Activated CD4-positive, alpha-beta T cell treated with anti-CD3 and anti-CD28 coated beads, Interleukin-2, amount 10 ng/mL, durations not matched to agents 24 days and 14 days (primary cell): ENCODE measurements around the gene CTTNBP2NL. TPM values are rescaled to one million over a fixed set of nuclear protein-coding genes. Genes with fewer than 3 reads are reported as not detected.
A peak's percentile ranks its signal among the peaks of the same experiment; 100 is the strongest.

ENCODE experiments used
- DNase-seq: peaks from one replicate; pipeline ENCODE4 v3.0.0; 2022
- H3K27ac Mint-ChIP-seq: one replicate; pipeline ENCODE4 v1.8.0; 2022; ENCODE audit warnings: mild to moderate bottlenecking, mixed read lengths
- H3K27me3 Mint-ChIP-seq: one replicate; pipeline ENCODE4 v1.8.0; 2022; ENCODE audit warnings: mixed read lengths
- H3K36me3 Mint-ChIP-seq: one replicate; pipeline ENCODE4 v1.8.0; 2022; ENCODE audit warnings: low read depth, mild to moderate bottlenecking, mixed read lengths
- H3K4me1 Mint-ChIP-seq: one replicate; pipeline ENCODE4 v1.8.0; 2021; ENCODE audit warnings: mixed read lengths
- H3K4me3 Mint-ChIP-seq: one replicate; pipeline ENCODE4 v1.8.0; 2022; ENCODE audit warnings: mild to moderate bottlenecking, moderate library complexity, mixed read lengths
- H3K9me3 Mint-ChIP-seq: one replicate; pipeline ENCODE4 v1.8.0; 2021; ENCODE audit warnings: mixed read lengths
- intact Hi-C: fragments of 100-400 bp; cut with micrococcal nuclease; formaldehyde crosslinking; loops from one replicate; pipeline ENCODE4 v1.15.1; 2023
- total RNA-seq: library from RNA; stranded (reverse); gene quantifications from 2 replicates; pipeline ENCODE4 v1.2.3, GENCODE V29; 2022

CTTNBP2NL gene, protein sequence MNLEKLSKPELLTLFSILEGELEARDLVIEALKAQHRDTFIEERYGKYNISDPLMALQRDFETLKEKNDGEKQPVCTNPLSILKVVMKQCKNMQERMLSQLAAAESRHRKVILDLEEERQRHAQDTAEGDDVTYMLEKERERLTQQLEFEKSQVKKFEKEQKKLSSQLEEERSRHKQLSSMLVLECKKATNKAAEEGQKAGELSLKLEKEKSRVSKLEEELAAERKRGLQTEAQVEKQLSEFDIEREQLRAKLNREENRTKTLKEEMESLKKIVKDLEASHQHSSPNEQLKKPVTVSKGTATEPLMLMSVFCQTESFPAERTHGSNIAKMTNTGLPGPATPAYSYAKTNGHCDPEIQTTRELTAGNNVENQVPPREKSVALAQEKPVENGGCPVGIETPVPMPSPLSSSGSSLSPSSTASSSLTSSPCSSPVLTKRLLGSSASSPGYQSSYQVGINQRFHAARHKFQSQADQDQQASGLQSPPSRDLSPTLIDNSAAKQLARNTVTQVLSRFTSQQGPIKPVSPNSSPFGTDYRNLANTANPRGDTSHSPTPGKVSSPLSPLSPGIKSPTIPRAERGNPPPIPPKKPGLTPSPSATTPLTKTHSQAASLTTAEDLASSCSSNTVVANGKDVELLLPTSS
- total RNA-seq = 3.9 and 4.1 TPM in 2 replicates

DNA sequence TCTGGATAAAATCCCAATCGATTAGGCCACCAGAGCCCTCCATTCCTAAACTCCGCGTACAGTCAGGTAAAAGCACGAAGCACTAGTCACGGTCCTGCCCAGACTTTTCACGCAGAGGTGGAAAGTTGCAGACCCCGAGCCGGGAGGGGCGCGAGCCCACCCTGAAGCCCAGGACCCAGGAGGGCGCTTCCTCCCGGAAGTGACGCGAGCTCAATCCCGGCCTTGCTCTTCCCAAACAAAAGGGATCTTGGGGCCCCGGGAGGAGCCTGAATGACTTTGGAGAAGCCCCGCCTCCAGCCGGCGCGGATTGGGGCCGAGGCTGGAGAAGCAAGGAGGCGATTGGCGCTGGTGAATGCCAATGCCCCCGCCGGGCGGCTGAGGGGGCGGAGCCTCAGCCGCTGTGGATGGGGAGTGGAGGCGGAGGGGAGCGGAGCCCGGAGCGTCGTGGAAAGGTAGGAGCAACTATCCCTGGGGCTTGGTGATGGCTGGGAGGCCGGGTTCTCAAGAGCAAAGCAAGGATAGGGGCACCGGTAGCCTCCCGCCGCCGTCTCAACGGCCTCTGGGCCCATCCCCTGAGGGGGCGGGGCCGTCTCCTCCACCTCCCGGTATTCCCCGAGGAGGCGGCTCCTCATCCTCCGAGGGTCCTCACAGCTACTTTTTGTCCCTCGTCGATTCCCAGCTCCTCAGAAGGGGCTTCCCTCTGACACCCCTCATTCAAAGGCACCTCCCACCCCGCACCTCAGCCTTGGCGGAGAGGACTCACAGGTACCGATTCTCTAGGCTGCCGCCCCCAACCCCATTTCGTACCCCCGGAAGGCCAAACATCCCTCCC lies at the start of gene CTTNBP2NL:
TSS of gene CTTNBP2NL (plus strand) at position 394 of the 832 bp plus-strand sequence. CDS start 19,952 bp downstream, outside the sequence.
- peaks cover 31% of the 10 kb centered on the region for H3K4me1 Mint-ChIP-seq
- DNase-seq = peak; percentile 95
- intact Hi-C loops = loop anchor here (1.0 to 10.0 kb wide), 5 partner anchors 70 to 679 kb away; partner anchors contain the start of genes CAPZA1, LRIG2, SLC16A1 and ST7L
- H3K9me3 Mint-ChIP-seq = no peaks in the 10 kb centered on the region
- H3K27me3 Mint-ChIP-seq = peaks cover 10% of the 10 kb centered on the region
- H3K4me3 Mint-ChIP-seq = peak within 1 kb of the TSS; percentile 89
- H3K27ac Mint-ChIP-seq = peak within 1 kb of the TSS; percentile 78
- no peaks in the 10 kb centered on the region for H3K36me3 Mint-ChIP-seq

DNA sequence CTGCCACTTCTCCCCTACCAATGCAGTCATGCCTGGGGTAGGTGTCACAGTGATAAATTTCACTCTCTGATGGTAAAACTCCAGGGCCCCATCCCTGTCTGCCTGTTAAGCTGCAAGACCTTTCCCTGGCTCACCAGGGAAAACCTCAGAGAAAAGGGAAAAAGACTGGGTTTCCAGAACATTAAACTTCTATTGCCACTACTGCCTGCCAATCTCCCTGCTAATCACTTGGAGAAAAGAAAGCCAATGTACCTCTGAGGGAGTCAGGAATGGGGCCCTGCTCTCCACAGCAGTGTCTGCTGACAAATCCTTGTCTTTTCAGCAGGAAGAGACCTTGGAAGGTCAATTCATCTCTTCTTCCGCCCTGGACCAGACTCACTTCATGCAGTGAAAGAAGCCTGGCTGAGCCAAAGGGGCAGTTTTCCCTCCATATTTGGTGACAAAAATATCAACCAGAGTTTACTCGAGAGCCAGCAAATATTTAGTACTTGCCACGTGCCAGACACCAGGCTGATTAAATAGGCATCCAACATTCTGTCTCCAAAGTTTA lies 49.1 kb upstream of the CTTNBP2NL start:
- H3K27ac Mint-ChIP-seq = no peak overlapping the region
- H3K27me3 Mint-ChIP-seq = peaks cover 7% of the 10 kb centered on the region
- H3K4me3 Mint-ChIP-seq = no peak overlapping the region
- H3K9me3 Mint-ChIP-seq = peaks cover 11% of the 10 kb centered on the region
- DNase-seq = no peak
- H3K36me3 Mint-ChIP-seq = no peaks in the 10 kb centered on the region
- intact Hi-C loops = no loop called here
- H3K4me1 Mint-ChIP-seq = peaks cover 15% of the 10 kb centered on the region

DNA sequence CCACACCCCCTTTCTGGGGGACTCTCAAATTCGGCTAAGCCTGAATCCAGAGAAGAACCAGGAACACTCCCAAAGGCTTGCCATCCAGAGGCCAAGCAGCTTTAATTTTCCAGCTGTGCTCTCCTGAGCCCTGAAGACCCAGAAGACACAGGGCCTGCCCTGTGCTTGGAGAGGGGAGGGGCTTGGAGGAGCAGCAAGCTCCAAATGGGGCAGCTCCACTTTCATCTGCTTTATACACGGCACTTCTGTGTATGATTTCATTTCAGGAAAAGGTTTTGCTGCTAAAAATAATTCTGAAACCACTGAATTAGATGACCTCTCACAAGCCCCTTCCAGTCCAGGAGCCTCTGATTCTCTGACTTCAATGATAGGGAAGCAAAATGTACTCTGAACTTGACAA lies 39.2 kb upstream of the CTTNBP2NL start:
- Mint-ChIP-seq H3K9me3 (no peaks in the 10 kb centered on the region), H3K4me3 (no peak overlapping the region), H3K36me3 (no peaks in the 10 kb centered on the region), H3K27me3 (peaks cover 17% of the 10 kb centered on the region), H3K27ac (no peak overlapping the region), H3K4me1 (peaks cover 4% of the 10 kb centered on the region)
- intact Hi-C loops = no loop called here
- DNase-seq = no peak

DNA sequence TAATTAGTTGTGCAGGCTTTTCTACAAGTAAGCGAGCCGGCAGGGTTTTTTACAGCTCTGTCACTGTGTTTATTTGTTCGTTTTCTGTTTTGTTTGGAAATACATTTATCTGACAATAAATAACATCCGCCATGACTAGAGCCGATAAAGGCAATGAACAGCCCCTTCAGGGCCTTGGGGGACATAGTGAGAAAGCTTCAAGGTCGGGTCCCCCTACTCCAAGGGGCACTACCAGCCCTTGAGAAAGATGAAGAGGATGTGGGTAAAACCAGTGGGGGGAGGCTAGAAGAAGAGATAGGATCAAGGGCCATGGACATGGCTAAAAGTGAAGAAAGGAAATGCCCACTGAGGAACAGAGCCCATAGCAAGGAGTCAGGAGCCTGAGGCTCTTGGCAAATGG lies 38.5 kb upstream of the CTTNBP2NL start:
- Mint-ChIP-seq H3K4me1 (peaks cover 4% of the 10 kb centered on the region), H3K27me3 (peaks cover 21% of the 10 kb centered on the region), H3K4me3 (no peak overlapping the region), H3K36me3 (no peaks in the 10 kb centered on the region), H3K27ac (no peak overlapping the region), H3K9me3 (no peaks in the 10 kb centered on the region)
- intact Hi-C loops = no loop called here
- DNase-seq = no peak

DNA sequence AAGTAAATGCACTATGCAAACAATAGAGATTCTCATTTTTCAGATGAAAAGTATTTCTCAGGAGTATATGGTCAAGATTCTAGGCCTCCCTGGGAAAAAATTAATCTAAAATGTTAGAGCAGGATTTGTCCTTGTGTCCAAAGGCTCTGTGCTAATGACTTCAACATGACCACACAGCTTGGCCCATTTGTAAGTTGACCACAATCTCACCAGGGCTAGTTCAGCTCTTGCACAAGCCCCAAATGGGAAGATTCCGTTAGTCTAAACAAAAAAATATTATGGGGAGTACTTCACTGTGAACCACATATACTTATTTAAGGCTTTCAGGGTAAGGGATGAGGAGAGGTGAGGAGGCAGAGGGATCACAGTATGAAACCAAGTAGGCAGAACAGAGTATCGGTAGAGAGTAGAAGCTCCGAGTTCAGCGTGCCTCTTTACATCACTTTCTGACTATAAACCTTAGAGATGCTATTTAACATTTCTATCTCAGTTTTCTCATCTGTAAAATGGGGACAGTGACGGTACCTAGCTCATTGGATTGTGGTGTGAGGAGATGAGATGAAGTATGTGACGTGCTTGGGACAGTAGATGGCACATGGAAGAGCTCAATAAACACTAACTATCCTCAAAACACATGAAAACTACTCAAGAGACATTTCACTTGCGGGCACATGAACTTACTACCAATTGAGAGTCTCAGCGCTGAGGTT lies 37.8 kb upstream of the CTTNBP2NL start:
- no peak overlapping the region for H3K4me3 Mint-ChIP-seq
- H3K9me3 Mint-ChIP-seq = no peaks in the 10 kb centered on the region
- H3K27me3 Mint-ChIP-seq = peaks cover 22% of the 10 kb centered on the region
- intact Hi-C loops = no loop called here
- H3K4me1 Mint-ChIP-seq = peaks cover 4% of the 10 kb centered on the region
- no peaks in the 10 kb centered on the region for H3K36me3 Mint-ChIP-seq
- DNase-seq = no peak
- H3K27ac Mint-ChIP-seq = no peak overlapping the region

DNA sequence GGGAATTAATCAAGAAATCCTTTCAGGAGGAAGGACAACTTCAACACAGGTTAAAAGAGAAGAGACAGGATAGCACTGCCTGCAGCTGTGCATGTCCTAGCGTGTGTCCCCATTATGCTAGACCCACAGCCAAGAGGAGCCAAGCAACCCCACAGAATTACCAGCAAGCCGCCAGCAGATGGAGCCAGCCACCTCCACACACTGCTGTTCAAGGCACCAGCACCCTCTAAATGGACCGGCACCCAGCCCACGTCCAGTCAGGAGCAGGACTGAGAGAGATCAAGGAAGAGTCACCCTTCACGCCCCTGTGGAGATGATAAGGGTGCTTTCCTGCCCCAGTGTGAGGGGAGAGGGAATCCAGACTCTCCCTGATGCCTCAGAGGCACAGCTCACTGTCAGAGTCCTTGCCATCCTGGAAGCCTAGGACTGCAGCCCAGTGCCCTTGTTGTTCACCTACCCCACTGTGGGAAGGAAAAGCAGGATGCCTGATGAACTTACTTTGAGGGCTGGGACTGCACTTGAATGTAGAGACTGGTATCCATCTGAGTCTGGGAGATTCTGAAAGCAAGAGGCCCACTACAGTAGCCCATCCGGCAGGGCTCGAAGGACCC lies 37.1 kb upstream of the CTTNBP2NL start:
- H3K4me1 Mint-ChIP-seq = peaks cover 4% of the 10 kb centered on the region
- H3K9me3 Mint-ChIP-seq = no peaks in the 10 kb centered on the region
- H3K4me3 Mint-ChIP-seq = no peak overlapping the region
- no peaks in the 10 kb centered on the region for H3K36me3 Mint-ChIP-seq
- DNase-seq = peak; percentile 77
- no peak overlapping the region for H3K27ac Mint-ChIP-seq
- intact Hi-C loops = no loop called here
- peaks cover 25% of the 10 kb centered on the region for H3K27me3 Mint-ChIP-seq

DNA sequence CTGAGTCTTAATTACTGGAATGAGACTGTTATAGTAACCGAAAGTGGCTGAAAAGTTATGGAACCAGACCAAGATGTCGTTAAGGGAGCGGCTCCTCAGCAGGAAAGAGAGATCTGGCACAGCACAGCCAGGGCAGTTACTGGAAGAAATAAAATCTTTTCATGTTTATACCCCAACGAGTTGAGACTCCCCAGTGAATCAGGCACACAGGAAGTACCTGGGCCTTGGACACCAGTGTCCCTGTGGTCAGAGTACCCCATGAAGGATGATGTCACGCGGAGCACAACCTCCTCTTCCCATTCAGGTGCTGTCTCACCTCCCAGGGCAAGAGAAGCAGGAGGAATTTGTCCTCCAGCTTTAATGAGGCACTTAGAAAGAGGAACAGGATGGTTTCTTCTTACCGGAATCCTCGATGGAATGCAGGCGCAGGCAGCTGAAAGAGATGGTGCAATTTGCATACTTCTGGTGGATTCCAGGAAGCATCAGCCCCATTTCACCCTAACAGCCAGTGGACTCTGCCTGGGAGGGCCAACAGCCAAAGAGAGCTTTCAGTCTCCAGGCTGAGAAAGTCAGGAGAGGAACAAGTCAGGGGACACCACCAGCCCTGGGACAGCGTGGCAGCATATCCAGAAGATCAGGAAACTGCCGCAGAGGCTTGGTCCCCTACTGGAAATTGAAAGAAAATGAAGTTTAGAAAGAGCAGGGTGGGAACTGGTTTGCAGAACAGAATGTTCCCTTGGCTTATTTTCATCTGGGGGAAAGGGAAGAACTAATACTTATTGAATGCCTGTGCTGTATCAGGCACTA lies 35.9 kb upstream of the CTTNBP2NL start:
- intact Hi-C loops = no loop called here
- Mint-ChIP-seq H3K4me3 (no peak overlapping the region), H3K4me1 (peaks cover 4% of the 10 kb centered on the region), H3K36me3 (no peaks in the 10 kb centered on the region), H3K27me3 (peaks cover 25% of the 10 kb centered on the region), H3K9me3 (no peaks in the 10 kb centered on the region), H3K27ac (no peak overlapping the region)
- DNase-seq = no peak

DNA sequence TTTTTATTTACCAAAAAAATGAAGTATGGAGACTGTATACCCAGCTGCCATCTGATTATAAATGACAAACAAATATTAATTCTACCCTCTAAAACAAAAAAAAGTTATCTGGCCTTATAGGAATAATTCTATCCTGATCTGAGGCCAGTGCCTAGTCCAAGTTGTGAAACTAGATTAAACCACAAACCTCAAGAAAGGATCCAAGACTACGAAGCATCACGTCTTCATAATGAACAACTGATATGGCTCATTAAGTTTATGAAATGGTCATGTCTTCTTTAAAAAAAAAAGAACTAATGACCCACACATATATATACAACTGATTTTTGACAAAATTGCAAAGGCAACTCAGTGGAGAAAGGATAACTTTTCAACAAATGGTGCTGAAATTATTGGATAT lies 32.4 kb upstream of the CTTNBP2NL start:
- no peaks in the 10 kb centered on the region for H3K9me3 Mint-ChIP-seq
- no peak overlapping the region for H3K4me3 Mint-ChIP-seq
- H3K36me3 Mint-ChIP-seq = no peaks in the 10 kb centered on the region
- intact Hi-C loops = no loop called here
- H3K27me3 Mint-ChIP-seq = peaks cover 32% of the 10 kb centered on the region
- no peak for DNase-seq
- peaks cover 4% of the 10 kb centered on the region for H3K4me1 Mint-ChIP-seq
- H3K27ac Mint-ChIP-seq = no peak overlapping the region

DNA sequence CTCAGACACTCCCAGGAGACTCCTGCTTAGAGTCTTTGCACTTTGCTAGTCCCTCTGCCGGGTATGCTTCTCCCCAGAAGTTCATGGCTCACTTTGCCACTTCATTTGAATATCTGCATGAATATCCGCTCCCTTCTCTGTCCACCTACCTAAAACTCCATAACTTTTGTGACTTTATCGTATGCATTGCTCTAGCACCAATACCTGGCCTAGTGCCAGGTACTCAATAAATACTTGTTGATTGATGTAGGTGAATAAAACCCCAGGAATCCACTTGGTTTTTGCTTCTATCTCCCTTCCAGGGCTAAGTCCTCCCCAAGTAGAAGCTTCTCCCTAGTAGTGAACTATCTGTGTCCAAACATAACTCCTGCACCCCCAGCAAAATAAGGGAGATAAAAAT lies 27.8 kb upstream of the CTTNBP2NL start:
- Mint-ChIP-seq H3K4me1 (peaks cover 3% of the 10 kb centered on the region), H3K27me3 (peaks cover 42% of the 10 kb centered on the region), H3K36me3 (no peaks in the 10 kb centered on the region), H3K9me3 (no peaks in the 10 kb centered on the region), H3K4me3 (no peak overlapping the region), H3K27ac (no peak overlapping the region)
- no peak for DNase-seq
- intact Hi-C loops = loop anchor here (2.0 kb wide), 1 partner anchor 69 kb away; no protein-coding TSS in a partner anchor

DNA sequence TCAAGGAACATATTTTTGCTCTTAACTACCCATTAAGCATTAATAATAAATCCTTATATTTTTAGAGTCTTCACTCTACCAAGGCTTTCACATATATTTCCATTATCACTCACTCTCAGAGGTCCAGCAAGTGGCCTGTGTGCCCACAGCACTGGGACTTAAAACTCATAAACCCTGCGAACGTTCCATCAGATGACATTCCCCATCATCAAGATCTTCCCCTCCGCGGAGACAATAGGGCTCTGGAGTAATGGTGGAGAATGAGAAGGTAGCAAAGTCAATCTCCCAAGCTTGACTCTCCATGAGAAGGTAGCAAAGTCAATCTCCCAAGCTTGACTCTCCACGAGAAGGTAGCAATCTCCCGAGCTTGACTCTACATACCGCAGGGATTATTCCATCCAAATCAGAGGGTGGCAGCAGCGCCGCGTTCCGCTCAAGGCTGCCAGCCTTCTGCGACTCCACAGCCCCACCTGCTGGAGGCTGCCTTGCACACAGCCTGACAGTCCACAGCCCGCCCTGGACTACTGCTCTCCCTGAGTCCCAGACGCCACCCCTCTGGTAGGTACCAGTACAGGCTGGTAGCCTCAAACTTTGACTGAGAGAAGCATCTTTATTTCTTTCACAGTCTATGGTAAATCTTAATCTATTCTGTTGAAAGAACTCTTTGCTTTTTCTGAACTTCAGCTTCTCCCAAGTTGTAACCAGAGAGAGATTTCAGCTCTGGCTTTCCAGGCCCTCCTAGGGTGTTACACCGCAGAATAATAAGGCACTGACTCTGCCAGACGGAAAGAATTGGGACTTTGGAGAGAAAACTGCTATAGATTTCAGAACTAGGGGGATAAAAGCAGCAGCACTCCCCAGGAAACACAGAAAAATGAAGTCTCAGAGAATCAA lies 26.4 kb upstream of the CTTNBP2NL start:
- peaks cover 3% of the 10 kb centered on the region for H3K4me1 Mint-ChIP-seq
- no peak overlapping the region for H3K27ac Mint-ChIP-seq
- DNase-seq = peak; percentile 95
- no peaks in the 10 kb centered on the region for H3K36me3 Mint-ChIP-seq
- intact Hi-C loops = loop anchor here (2.0 kb wide), 1 partner anchor 71 kb away; no protein-coding TSS in a partner anchor
- peaks cover 43% of the 10 kb centered on the region for H3K27me3 Mint-ChIP-seq
- no peaks in the 10 kb centered on the region for H3K9me3 Mint-ChIP-seq
- H3K4me3 Mint-ChIP-seq = no peak overlapping the region

DNA sequence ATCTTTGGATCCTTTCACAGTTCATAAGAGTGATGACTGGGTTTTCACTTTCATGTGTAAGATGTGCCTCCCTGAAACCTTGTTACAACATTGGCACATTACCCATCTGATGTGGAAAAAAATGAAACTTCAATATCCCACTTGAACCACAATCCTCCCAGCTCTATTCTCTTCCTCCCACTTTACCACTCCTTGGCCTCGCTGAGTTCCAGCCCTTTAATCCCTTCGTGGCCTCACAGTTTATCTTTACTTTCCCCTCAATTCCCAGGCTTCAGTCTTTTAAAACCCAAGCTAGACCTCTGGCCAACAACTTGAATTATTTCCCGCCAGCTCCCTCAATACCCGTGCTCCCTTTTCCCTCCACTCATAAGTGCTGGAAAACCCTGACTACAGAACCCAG lies 25.0 kb upstream of the CTTNBP2NL start:
- H3K9me3 Mint-ChIP-seq = no peaks in the 10 kb centered on the region
- H3K27ac Mint-ChIP-seq = no peak overlapping the region
- no peak overlapping the region for H3K4me3 Mint-ChIP-seq
- intact Hi-C loops = no loop called here
- DNase-seq = no peak
- peaks cover 3% of the 10 kb centered on the region for H3K4me1 Mint-ChIP-seq
- H3K36me3 Mint-ChIP-seq = no peaks in the 10 kb centered on the region
- peaks cover 50% of the 10 kb centered on the region for H3K27me3 Mint-ChIP-seq
